HL-60 (cell line): ENCODE measurements around the gene ZNF766.

Source experiments
- DNase-seq, 2 experiments: peaks; one replicate each; pipeline ENCODE4 v3.0.0-alpha.2; 2010 to 2020; ENCODE audit warnings: low read depth in 1 of 2, low spot score in 1 of 2
- H3K27ac ChIP-seq: fragments of 250-450 bp; sonication (Bioruptor Pico); replicated peaks from 2 replicates; pipeline ENCODE4 v1.5.1; 2020; ENCODE audit warnings: mild to moderate bottlenecking, moderate library complexity
- H3K27me3 ChIP-seq: fragments of 250-450 bp; sonication (Bioruptor Pico); 2 replicates; pipeline ENCODE4 v1.5.1; 2021; ENCODE audit warnings: mild to moderate bottlenecking, moderate library complexity; ENCODE audit not compliant: insufficient read depth, poor library complexity, severe bottlenecking
- H3K4me3 ChIP-seq: replicated peaks from 2 replicates; pipeline ENCODE4 v1.5.1; 2011; ENCODE audit warnings: mild to moderate bottlenecking, control low read depth, low read length; ENCODE audit not compliant: insufficient read depth
- GABPA ChIP-seq: IDR thresholded peaks from 2 replicates; pipeline ENCODE4 v1.6.1; 2012; ENCODE audit warnings: low read depth
- POLR2AphosphoS5 ChIP-seq: IDR thresholded peaks from 2 replicates; pipeline ENCODE4 v1.6.1; 2012; ENCODE audit warnings: low read depth
- SPI1 ChIP-seq: IDR thresholded peaks from 2 replicates; pipeline ENCODE4 v1.6.1; 2012; ENCODE audit warnings: low read depth, mild to moderate bottlenecking, borderline replicate concordance
- long read RNA-seq: library from polyadenylated mRNA; unstranded; transcript quantifications from one replicate; pipeline ENCODE4 v2.0.0, GENCODE V29; 2020
- TF ChIP-seq, protein P1 (sequence below): IDR thresholded peaks from one replicate; pipeline ENCODE4 v1.5.1; 2011; ENCODE audit warnings: low read length, control low read depth, inconsistent platforms; ENCODE audit not compliant: insufficient read depth
- TF ChIP-seq, protein P2 (sequence below): IDR thresholded peaks from 2 replicates; pipeline ENCODE4 v1.6.1; 2012; ENCODE audit warnings: low read depth; ENCODE audit not compliant: insufficient replicate concordance

ZNF766 gene
- long read RNA-seq, full-length matches to known transcripts, result 138 of 159 reads
- long read RNA-seq, partial matches to known transcripts, result 0 of 159 reads
- long read RNA-seq, other reads (novel, unspliced or antisense), result 21 of 159 reads

DNA sequence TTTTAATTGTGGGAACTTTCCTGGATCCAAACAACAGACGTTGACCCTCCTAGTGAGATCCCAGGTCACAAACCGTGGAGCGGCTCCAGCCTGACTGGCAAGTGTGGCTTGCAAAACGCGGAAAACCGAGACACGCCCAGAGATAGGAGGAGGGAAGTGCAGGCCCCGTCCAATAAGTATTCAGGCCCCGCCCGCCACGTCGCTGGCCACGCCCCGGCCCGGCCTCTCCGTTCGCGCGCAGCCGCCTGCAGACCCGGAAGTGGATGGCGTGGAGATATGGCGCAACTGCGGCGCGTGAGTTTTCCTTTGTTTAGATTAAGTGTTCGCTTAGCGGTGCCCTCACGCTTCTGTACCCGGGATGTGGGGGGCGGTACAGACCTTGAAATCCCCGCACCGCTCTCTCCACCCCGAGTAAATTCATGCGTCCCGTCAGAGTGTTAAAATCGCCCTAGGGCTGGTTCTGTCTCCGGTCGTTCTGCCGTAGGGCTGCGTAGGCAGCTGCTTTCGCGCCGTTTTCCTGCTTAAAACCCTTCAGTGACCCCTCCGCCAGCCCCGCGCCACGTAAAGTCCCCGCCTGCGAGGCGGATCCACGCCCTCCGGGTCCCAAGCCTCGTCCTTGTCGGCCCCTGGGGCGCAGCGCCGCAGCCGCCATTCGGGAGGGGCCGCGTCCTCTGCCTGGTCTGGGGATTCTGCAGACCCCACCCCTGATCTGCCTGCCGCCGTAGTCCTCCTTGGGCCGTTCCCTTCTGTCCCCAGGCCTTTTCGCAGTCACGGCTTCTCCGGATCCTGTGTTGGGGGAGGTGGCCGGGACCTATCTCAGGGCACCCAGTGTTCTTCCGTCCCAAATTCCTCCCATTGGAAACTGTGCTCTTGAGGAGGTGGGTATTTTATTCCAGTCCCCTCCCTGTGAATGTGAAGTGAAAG is at the start of gene ZNF766:
Gene ZNF766, plus strand, starts transcription at position 250 of the 924 bp plus-strand sequence. Its CDS starts 27 bp downstream, at position 277.
- Histone ChIP-seq H3K27ac (peak within 1 kb of the TSS; percentile 97), H3K27me3 (no peaks in the 10 kb centered on the region), H3K4me3 (peak within 1 kb of the TSS; percentile 79)
- DNase-seq, result peak; percentile 92 to 98
- TF ChIP-seq, protein P1, sequence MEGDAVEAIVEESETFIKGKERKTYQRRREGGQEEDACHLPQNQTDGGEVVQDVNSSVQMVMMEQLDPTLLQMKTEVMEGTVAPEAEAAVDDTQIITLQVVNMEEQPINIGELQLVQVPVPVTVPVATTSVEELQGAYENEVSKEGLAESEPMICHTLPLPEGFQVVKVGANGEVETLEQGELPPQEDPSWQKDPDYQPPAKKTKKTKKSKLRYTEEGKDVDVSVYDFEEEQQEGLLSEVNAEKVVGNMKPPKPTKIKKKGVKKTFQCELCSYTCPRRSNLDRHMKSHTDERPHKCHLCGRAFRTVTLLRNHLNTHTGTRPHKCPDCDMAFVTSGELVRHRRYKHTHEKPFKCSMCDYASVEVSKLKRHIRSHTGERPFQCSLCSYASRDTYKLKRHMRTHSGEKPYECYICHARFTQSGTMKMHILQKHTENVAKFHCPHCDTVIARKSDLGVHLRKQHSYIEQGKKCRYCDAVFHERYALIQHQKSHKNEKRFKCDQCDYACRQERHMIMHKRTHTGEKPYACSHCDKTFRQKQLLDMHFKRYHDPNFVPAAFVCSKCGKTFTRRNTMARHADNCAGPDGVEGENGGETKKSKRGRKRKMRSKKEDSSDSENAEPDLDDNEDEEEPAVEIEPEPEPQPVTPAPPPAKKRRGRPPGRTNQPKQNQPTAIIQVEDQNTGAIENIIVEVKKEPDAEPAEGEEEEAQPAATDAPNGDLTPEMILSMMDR, result no peak
- TF ChIP-seq SPI1 (peak; percentile 92), POLR2AphosphoS5 (peak; percentile 73), GABPA (peak; percentile 41; the same call in 1 of the 2 replicates)
- TF ChIP-seq, protein P2, sequence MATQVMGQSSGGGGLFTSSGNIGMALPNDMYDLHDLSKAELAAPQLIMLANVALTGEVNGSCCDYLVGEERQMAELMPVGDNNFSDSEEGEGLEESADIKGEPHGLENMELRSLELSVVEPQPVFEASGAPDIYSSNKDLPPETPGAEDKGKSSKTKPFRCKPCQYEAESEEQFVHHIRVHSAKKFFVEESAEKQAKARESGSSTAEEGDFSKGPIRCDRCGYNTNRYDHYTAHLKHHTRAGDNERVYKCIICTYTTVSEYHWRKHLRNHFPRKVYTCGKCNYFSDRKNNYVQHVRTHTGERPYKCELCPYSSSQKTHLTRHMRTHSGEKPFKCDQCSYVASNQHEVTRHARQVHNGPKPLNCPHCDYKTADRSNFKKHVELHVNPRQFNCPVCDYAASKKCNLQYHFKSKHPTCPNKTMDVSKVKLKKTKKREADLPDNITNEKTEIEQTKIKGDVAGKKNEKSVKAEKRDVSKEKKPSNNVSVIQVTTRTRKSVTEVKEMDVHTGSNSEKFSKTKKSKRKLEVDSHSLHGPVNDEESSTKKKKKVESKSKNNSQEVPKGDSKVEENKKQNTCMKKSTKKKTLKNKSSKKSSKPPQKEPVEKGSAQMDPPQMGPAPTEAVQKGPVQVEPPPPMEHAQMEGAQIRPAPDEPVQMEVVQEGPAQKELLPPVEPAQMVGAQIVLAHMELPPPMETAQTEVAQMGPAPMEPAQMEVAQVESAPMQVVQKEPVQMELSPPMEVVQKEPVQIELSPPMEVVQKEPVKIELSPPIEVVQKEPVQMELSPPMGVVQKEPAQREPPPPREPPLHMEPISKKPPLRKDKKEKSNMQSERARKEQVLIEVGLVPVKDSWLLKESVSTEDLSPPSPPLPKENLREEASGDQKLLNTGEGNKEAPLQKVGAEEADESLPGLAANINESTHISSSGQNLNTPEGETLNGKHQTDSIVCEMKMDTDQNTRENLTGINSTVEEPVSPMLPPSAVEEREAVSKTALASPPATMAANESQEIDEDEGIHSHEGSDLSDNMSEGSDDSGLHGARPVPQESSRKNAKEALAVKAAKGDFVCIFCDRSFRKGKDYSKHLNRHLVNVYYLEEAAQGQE, result peak; percentile 73

DNA sequence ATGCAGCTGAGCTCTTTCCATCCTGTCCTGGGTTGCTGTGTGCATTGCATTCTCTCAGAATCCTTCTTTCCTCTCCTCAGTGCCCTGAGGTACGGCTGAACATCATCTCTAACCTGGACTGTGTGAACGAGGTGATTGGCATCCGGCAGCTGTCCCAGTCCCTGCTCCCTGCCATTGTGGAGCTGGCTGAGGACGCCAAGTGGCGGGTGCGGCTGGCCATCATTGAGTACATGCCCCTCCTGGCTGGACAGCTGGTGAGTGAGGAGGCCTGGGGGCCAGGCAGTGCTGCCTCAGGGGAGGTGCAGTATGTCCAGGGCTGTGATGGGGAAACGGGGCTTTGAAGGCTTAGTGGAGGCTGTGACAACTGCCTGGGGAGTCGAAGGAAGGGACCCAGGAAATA is 49.8 kb upstream of the ZNF766 start:
- H3K4me3 ChIP-seq, result no peak overlapping the region
- DNase-seq, result no peak
- H3K27ac ChIP-seq, result no peak overlapping the region
- no peak for TF ChIP-seq SPI1
- no peak for TF ChIP-seq GABPA
- no peak for TF ChIP-seq POLR2AphosphoS5
- TF ChIP-seq, protein P1, result no peak
- TF ChIP-seq, protein P2, result no peak
- H3K27me3 ChIP-seq, result no peaks in the 10 kb centered on the region

GRCh38 chr19:52221031-52221430 is 48.4 kb upstream of the ZNF766 start:
- no peak overlapping the region for H3K27ac ChIP-seq
- no peak overlapping the region for H3K4me3 ChIP-seq
- DNase-seq, result no peak
- H3K27me3 ChIP-seq, result no peaks in the 10 kb centered on the region
- TF ChIP-seq, protein P2, result no peak
- TF ChIP-seq, protein P1, result no peak
- no peak for TF ChIP-seq SPI1
- no peak for TF ChIP-seq GABPA
- TF ChIP-seq POLR2AphosphoS5, result no peak
